Subcutaneous adipose tissue (tissue), 4 donors: Measurements from ENCODE around the gene HYAL2. TPM values are rescaled to one million over a fixed set of nuclear protein-coding genes. Genes with fewer than 3 reads are reported as not detected.

Experiments
- CTCF ChIP-seq: fragments of 450-650 bp; IDR thresholded peaks from one replicate; pipeline ENCODE4 v1.5.1; 2016; ENCODE audit warnings: low read depth, mild to moderate bottlenecking, control low read depth, antibody characterized with exemption, moderate library complexity
- total RNA-seq, 4 donors: library from RNA; depleted of rRNA; stranded (reverse); fragments of >200 nt; gene quantifications; one replicate each; pipeline ENCODE4 v1.1.0, GENCODE V29; 2016

HYAL2 gene
- total RNA-seq, 4 donors from 2014 or later, result 54.4 to 207 (median 117) TPM

GRCh38 chr3:50334339-50335075, 12.0 kb upstream of the HYAL2 start:
- no peak for TF ChIP-seq CTCF

- TF ChIP-seq CTCF, result no peak
Measured at GRCh38 chr3:50333744-50334328, 11.3 kb upstream of the HYAL2 start.

DNA sequence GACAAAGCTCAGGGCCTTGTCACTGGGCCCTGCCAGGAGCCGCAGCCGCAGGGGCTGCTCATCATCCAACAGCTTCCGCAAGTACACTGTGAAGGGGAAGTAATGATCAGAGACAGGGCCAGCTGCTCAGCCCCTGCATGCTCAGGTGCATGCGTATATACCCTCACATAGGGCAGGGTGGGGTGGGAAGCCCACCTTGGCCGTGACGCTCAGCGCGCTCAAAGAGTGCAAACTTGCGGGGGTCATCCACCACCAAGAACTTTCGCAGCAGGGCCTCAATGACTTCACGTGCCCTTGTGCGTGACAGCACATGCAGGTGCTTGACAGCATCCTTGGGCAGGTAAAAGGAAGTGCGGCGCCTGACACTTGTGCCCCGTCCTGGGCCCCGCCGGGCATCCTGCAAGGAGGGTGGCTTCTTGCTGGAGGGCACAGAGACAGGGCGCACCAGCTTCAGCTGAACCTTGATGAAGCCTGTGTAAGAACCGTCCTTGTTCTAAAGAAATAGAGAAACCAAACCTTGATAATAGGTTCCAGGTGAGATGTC, 8.9 kb upstream of the HYAL2 start:
- TF ChIP-seq CTCF, result no peak

DNA sequence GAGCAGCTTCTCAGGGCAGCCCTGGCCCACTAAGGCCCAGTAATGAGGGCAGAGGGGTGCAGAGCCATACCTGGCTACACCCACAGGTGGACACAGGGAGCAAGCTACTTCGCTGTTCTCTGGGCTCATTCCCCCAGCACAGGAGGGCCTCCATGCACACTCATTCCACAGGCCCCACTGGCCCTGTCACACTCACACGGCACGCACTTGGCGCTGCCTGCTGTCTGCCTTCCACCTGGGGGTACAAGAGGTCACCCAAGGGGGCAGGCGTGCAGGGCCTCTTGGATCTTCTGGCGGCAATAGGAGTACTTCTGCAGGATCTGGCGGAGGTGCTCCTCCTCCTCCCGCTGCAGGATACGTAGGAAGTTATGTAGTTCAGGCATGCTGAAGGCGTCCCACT, 7.8 kb upstream of the HYAL2 start:
- no peak for TF ChIP-seq CTCF

GRCh38 chr3:50327943-50328691, 5.6 kb upstream of the HYAL2 start, which contains the start of gene TUSC2:
Gene TUSC2 (minus strand): TSS chr3:50328223. CDS start chr3:50328099, 124 bp downstream.
- no peak for TF ChIP-seq CTCF

DNA sequence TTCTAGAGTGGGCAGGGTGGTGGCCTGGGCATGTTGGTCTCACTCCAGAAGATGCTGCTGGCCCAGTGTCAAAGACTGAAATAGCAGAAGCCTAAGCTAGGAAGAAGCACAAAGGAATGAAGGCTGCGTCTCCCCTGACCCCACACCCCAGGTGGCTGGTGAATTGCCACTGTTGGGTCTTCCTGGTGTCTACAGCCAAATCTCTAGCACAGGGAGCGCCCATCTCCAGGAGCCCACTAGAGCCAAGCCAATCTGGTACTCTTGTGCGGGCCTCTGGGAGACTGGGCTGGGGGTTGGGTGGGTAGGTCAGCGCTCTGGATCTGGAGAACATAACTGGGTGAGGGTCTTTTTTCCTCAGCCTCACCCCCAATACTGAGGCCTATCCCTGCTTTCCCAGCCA, 4.6 kb upstream of the HYAL2 start:
- no peak for TF ChIP-seq CTCF

- no peak for TF ChIP-seq CTCF
Measured at GRCh38 chr3:50326182-50326541, 3.6 kb upstream of the HYAL2 start.
